AG04449 (cell line): Measurements from ENCODE around the gene GNG2.

Source experiments
- CTCF ChIA-PET: fragments of 350-600 bp; formaldehyde crosslinking; extraction: SDS; loops from one replicate; lab custom pipeline; 2021; ENCODE audit warnings: antibody characterized with exemption; lab: Yijun Ruan, JAX
- POLR2A ChIA-PET: fragments of 400-600, 350-600 bp; formaldehyde crosslinking; extraction: SDS; loops from one replicate; lab custom pipeline; 2020; ENCODE audit warnings: antibody characterized with exemption, inconsistent platforms; lab: Yijun Ruan, JAX
- DNase-seq: peaks from one replicate; pipeline ENCODE4 v3.0.0-alpha.2; 2010; ENCODE audit warnings: low read depth, low spot score
- H3K4me3 ChIP-seq: 2 replicates; pipeline ENCODE4 v1.5.1; 2011; ENCODE audit warnings: low read depth, mild to moderate bottlenecking, control low read depth, low read length
- CTCF ChIP-seq: IDR thresholded peaks from one replicate; pipeline ENCODE4 v1.5.1; 2011; ENCODE audit warnings: mild to moderate bottlenecking, moderate library complexity, low read length, control low read depth, inconsistent platforms; ENCODE audit not compliant: insufficient read depth; ENCODE audit errors: missing control alignments

The GNG2 gene

GRCh38 chr14:51950007-51950406, 89.6 kb downstream of the GNG2 start:
- POLR2A ChIA-PET = no interaction called here

GRCh38 chr14:51951656-51952055, 91.2 kb downstream of the GNG2 start:
- POLR2A ChIA-PET = no interaction called here
- DNase-seq = no peak
- H3K4me3 ChIP-seq = no peak overlapping the region
- TF ChIP-seq CTCF = no peak
- CTCF ChIA-PET = interaction anchor here (0.8 to 4.7 kb wide), 3 partner anchors 11 to 44 kb away, joined by 3 to 35 read pairs (median 3); no protein-coding TSS in a partner anchor

More at GRCh38 chr14:51950007-51950406, 89.6 kb downstream of the GNG2 start:
- DNase-seq = no peak
- no peak overlapping the region for H3K4me3 ChIP-seq
- TF ChIP-seq CTCF = no peak
- CTCF ChIA-PET = no interaction called here

- DNase-seq = no peak
- ChIA-PET CTCF (interaction anchor here (4.7 kb wide), 1 partner anchor 25 kb away, joined by 35 read pairs; no protein-coding TSS in a partner anchor), POLR2A (no interaction called here)
- TF ChIP-seq CTCF = no peak
- no peak overlapping the region for H3K4me3 ChIP-seq
Measured at GRCh38 chr14:51954031-51954430, 93.6 kb downstream of the GNG2 start.

- H3K4me3 ChIP-seq = no peak overlapping the region
- CTCF ChIA-PET = interaction anchor here (4.7 kb wide), 1 partner anchor 25 kb away, joined by 35 read pairs; no protein-coding TSS in a partner anchor
- TF ChIP-seq CTCF = no peak
- POLR2A ChIA-PET = no interaction called here
- DNase-seq = no peak
Measured at GRCh38 chr14:51954657-51955056, 94.2 kb downstream of the GNG2 start.

- no peak overlapping the region for H3K4me3 ChIP-seq
- no peak for DNase-seq
- POLR2A ChIA-PET = interaction anchor here (0.6 kb wide), 1 partner anchor 28 kb away, joined by 3 read pairs; no protein-coding TSS in a partner anchor
- CTCF ChIA-PET = interaction anchor here (2.5 kb wide), 1 partner anchor 21 kb away, joined by 16 read pairs; no protein-coding TSS in a partner anchor
- TF ChIP-seq CTCF = no peak
Measured at GRCh38 chr14:51957950-51958349, 97.5 kb downstream of the GNG2 start.

GRCh38 chr14:51959928-51960327, 99.5 kb downstream of the GNG2 start:
- CTCF ChIA-PET = interaction anchor here (2.5 kb wide), 1 partner anchor 19 kb away, joined by 16 read pairs; no protein-coding TSS in a partner anchor
- POLR2A ChIA-PET = no interaction called here
- no peak overlapping the region for H3K4me3 ChIP-seq
- no peak for DNase-seq
- no peak for TF ChIP-seq CTCF
